PFSK-1 (cell line): ENCODE results near the gene TBCD.

Experiments used
- FOXP2 ChIP-seq: optimal IDR thresholded peaks from 2 replicates; pipeline ENCODE3; 2011; ENCODE audit warnings: borderline replicate concordance, control low read depth, inconsistent platforms; ENCODE audit not compliant: insufficient read depth; ENCODE audit errors: extremely low read length, extremely low read depth
- POLR2AphosphoS5 ChIP-seq: IDR thresholded peaks from 2 replicates; pipeline ENCODE4 v1.6.1; 2012; ENCODE audit warnings: low read depth, mild to moderate bottlenecking, control low read depth, low read length, moderate library complexity
- REST ChIP-seq, 2 experiments: IDR thresholded peaks; 2 replicates each; pipeline versions ENCODE4 v1.6.1 to v1.8.0; 2011 to 2012; ENCODE audit warnings: low read depth in 2 of 2, low read length in 2 of 2, control low read depth in 1 of 2, inconsistent platforms in 1 of 2, mild to moderate bottlenecking in 1 of 2, moderate library complexity in 1 of 2; ENCODE audit not compliant: insufficient read depth in 1 of 2
- SIN3A ChIP-seq: IDR thresholded peaks from 2 replicates; pipeline ENCODE4 v1.6.1; 2012; ENCODE audit warnings: mild to moderate bottlenecking, low read length, moderate library complexity, borderline replicate concordance; ENCODE audit not compliant: insufficient read depth
- TAF1 ChIP-seq: IDR thresholded peaks from 2 replicates; pipeline ENCODE4 v1.6.1; 2012; ENCODE audit warnings: low read length, control low read depth, borderline replicate concordance; ENCODE audit not compliant: insufficient read depth

The TBCD gene

GRCh38 chr17:82909322-82909904 is 157.5 kb downstream of the TBCD start:
- no peak for TF ChIP-seq SIN3A
- TF ChIP-seq TAF1, result no peak
- no peak for TF ChIP-seq FOXP2
- TF ChIP-seq POLR2AphosphoS5, result no peak

GRCh38 chr17:82910041-82910481 is 158.2 kb downstream of the TBCD start:
- TF ChIP-seq REST (IDR thresholded peaks at IDR 0.05; ENCODE audit: insufficient read depth in 1 of 2, low read depth in 2 of 2, low read length in 2 of 2) (no peak), TAF1 (no peak), SIN3A (no peak), POLR2AphosphoS5 (no peak), FOXP2 (no peak)

- no peak for TF ChIP-seq REST (IDR thresholded peaks at IDR 0.05; ENCODE audit: insufficient read depth in 1 of 2, low read depth in 2 of 2, low read length in 2 of 2)
- no peak for TF ChIP-seq SIN3A
- TF ChIP-seq FOXP2, result no peak
- TF ChIP-seq POLR2AphosphoS5, result no peak
- no peak for TF ChIP-seq TAF1
These were observed 158.9 kb downstream of the TBCD start for GRCh38 chr17:82910770-82911169.

GRCh38 chr17:82911822-82912221 is 160.0 kb downstream of the TBCD start:
- no peak for TF ChIP-seq REST (IDR thresholded peaks at IDR 0.05; ENCODE audit: insufficient read depth in 1 of 2, low read depth in 2 of 2, low read length in 2 of 2)
- no peak for TF ChIP-seq TAF1
- TF ChIP-seq POLR2AphosphoS5, result no peak
- no peak for TF ChIP-seq FOXP2
- TF ChIP-seq SIN3A, result no peak

GRCh38 chr17:82912484-82913089 is 160.7 kb downstream of the TBCD start:
- no peak for TF ChIP-seq POLR2AphosphoS5
- no peak for TF ChIP-seq REST (IDR thresholded peaks at IDR 0.05; ENCODE audit: insufficient read depth in 1 of 2, low read depth in 2 of 2, low read length in 2 of 2)
- no peak for TF ChIP-seq FOXP2
- TF ChIP-seq SIN3A, result no peak
- TF ChIP-seq TAF1, result no peak
